Vagina (tissue), 2 donors: Measurements from ENCODE around the gene SGCA. TPM values are rescaled to one million over a fixed set of nuclear protein-coding genes. Genes with fewer than 3 reads are reported as not detected.

ENCODE experiments used
- DNase-seq, 2 donors: peaks; one replicate each; pipeline ENCODE4 v3.0.0-alpha.2; 2017; ENCODE audit errors: extremely low spot score in 2 of 2
- H3K27ac ChIP-seq: fragments of 200-600 bp; sonication (generic); one replicate; pipeline ENCODE4 v1.5.1; 2019
- H3K27me3 ChIP-seq: fragments of 200-600 bp; sonication (generic); one replicate; pipeline ENCODE4 v1.5.1; 2019
- H3K36me3 ChIP-seq, 2 donors: fragments of 200-600 bp; sonication (generic); one replicate each; pipeline ENCODE4 v1.5.1; 2017 to 2019
- H3K4me1 ChIP-seq: fragments of 200-600 bp; sonication (generic); one replicate; pipeline ENCODE4 v1.5.1; 2019
- H3K4me3 ChIP-seq, 2 donors: fragments of 200-600 bp; sonication (generic); 1 replicate in 1 of 2; 2 replicates in 1 of 2; pipeline ENCODE4 v1.5.1; 2016 to 2019
- H3K9me3 ChIP-seq: fragments of 200-600 bp; sonication (generic); one replicate; pipeline ENCODE4 v1.5.1; 2019
- POLR2A ChIP-seq, 2 donors: fragments of 450-650 bp; IDR thresholded peaks; one replicate each; pipeline ENCODE4 v1.6.1; 2017; ENCODE audit warnings: antibody characterized with exemption in 2 of 2, mild to moderate bottlenecking in 2 of 2, moderate library complexity in 2 of 2
- POLR2AphosphoS5 ChIP-seq, 2 donors: sonication (generic); formaldehyde crosslinking; IDR thresholded peaks; one replicate each; pipeline ENCODE4 v1.9.0; 2017; ENCODE audit warnings: antibody characterized with exemption in 2 of 2, mild to moderate bottlenecking in 2 of 2, low read depth in 1 of 2; ENCODE audit not compliant: insufficient read depth in 1 of 2
- intact Hi-C: fragments of 100-400 bp; cut with DNase I; formaldehyde crosslinking; loops from one replicate; pipeline ENCODE4 v1.15.1; 2023
- total RNA-seq: library from RNA; depleted of rRNA; stranded (reverse); fragments of >200 nt; gene quantifications from one replicate; pipeline ENCODE4 v1.2.3, GENCODE V29; 2016
- TF ChIP-seq, protein P1 (sequence below), 3 experiments: fragments of 450-650 bp in 2 of 3; fragments of 200-600 bp in 1 of 3; sonication (generic) in 1 of 3; IDR thresholded peaks; one replicate each; pipeline ENCODE4 v1.5.1; 2017 to 2019; ENCODE audit warnings: antibody characterized with exemption in 3 of 3, mild to moderate bottlenecking in 2 of 3, moderate library complexity in 2 of 3

SGCA gene
- total RNA-seq, 1 donor from 2014 or later = 2.2 TPM

DNA sequence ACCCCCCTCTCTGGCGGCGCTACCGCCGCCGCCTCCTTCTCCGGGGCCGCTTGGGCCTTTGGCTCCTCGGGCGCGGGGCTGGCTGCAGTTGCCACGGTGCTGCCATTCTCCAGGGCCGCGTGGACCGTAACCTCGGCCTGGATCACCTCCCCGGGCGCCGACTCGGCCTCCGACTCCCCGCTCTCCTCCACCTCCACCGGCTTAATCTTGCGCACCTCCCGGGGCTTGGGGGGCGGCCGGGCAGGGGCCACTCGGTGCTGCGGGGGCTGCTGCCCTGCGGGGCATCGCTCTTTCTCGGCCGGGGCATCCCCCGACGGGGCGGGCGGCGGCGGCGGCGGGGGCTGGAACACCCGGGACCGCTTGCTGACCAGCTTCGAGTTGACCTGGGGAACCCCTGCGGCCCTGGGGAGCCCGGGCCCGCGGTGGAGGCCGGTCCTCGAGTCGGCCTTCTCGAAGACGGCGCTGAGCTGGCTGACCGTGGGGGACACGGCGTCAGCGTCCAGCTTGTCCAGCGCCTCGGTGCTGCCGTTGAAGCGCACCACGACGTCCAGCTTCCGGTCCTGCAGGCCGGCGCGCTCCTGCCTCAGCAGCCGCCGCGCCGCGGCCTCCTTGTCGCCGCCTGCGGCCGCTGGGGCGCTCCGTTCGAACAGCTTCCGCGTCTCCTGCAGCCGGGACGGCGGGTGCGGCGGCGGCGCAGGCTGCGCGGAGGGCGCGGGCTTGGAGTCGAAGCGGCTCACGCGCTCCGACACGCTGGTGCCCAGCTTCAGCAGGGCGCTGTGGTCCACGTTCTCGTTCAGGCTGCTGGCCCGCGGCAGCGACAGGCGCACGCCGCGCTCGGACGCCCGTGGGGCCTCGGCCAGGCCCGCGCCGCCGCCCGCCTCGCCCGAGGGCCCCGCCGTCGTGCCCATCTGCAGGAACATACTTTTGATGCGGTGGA, 16.1 kb upstream of the SGCA start:
- no peak for DNase-seq
- intact Hi-C loops = no loop called here

DNA sequence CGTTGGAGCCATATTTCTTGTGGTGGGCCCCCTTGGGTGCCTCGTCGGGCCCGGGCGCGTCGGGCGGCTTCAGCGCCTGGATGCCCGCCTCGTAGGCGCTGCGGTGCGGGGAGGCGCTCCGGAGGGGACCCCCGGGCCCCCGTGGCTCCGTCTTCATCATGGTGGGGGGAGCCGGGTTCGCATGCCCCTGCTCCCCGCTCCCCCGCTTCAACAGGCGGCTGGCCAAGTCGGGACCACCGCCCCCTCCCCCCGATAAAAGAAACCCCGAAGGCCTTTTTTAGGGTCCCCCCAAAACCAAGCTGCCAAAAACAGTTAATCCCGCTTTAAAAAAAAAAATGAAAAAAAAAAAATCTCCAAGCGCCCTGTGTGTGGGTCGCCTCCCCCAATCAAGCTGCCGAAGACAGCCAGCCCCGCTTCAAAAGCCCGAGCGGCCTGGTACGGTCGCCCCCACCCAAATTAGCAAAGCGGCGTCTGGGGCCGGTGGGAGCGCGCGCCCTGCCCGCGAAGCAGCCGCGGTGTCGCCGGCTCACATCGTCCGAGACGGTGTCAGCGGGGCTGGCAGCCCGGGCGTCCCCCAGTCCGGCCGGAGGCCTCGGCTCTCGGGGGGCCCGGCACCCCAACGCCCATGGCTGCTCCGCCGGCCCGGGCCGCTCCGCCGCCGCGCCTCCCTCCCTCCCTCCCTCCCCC, 15.3 kb upstream of the SGCA start, which contains the start of gene PPP1R9B:
TSS of gene PPP1R9B (minus strand) at position 324 of the 687 bp plus-strand sequence. CDS start at position 160, 164 bp downstream.
- Histone ChIP-seq H3K4me3 (peak within 1 kb of the TSS; percentile 70 to 87), H3K27ac (peak within 1 kb of the TSS; percentile 81), H3K27me3 (no peaks in the 10 kb centered on the region), H3K9me3 (no peaks in the 10 kb centered on the region), H3K4me1 (peaks cover 67% of the 10 kb centered on the region), H3K36me3 (no peaks in the 10 kb centered on the region)
- no peak for TF ChIP-seq POLR2A (IDR thresholded peaks at IDR 0.05)
- intact Hi-C loops = no loop called here
- DNase-seq = no peak

More for the DNA sequence above, 16.1 kb upstream of the SGCA start:
- H3K9me3 ChIP-seq = no peaks in the 10 kb centered on the region
- H3K4me1 ChIP-seq = peaks cover 75% of the 10 kb centered on the region
- no peak for TF ChIP-seq POLR2A (IDR thresholded peaks at IDR 0.05)
- TF ChIP-seq POLR2AphosphoS5 (IDR thresholded peaks at IDR 0.05; ENCODE audit: insufficient read depth in 1 of 2, low read depth in 1 of 2) = no peak
- TF ChIP-seq, protein P1, sequence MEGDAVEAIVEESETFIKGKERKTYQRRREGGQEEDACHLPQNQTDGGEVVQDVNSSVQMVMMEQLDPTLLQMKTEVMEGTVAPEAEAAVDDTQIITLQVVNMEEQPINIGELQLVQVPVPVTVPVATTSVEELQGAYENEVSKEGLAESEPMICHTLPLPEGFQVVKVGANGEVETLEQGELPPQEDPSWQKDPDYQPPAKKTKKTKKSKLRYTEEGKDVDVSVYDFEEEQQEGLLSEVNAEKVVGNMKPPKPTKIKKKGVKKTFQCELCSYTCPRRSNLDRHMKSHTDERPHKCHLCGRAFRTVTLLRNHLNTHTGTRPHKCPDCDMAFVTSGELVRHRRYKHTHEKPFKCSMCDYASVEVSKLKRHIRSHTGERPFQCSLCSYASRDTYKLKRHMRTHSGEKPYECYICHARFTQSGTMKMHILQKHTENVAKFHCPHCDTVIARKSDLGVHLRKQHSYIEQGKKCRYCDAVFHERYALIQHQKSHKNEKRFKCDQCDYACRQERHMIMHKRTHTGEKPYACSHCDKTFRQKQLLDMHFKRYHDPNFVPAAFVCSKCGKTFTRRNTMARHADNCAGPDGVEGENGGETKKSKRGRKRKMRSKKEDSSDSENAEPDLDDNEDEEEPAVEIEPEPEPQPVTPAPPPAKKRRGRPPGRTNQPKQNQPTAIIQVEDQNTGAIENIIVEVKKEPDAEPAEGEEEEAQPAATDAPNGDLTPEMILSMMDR (IDR thresholded peaks at IDR 0.05) = no peak
- peak overlapping the region; percentile 70 to 87 for H3K4me3 ChIP-seq
- peaks cover 0 to 6% of the 10 kb centered on the region in 2 donors for H3K36me3 ChIP-seq
- peak overlapping the region; percentile 81 for H3K27ac ChIP-seq
- H3K27me3 ChIP-seq = no peaks in the 10 kb centered on the region

DNA sequence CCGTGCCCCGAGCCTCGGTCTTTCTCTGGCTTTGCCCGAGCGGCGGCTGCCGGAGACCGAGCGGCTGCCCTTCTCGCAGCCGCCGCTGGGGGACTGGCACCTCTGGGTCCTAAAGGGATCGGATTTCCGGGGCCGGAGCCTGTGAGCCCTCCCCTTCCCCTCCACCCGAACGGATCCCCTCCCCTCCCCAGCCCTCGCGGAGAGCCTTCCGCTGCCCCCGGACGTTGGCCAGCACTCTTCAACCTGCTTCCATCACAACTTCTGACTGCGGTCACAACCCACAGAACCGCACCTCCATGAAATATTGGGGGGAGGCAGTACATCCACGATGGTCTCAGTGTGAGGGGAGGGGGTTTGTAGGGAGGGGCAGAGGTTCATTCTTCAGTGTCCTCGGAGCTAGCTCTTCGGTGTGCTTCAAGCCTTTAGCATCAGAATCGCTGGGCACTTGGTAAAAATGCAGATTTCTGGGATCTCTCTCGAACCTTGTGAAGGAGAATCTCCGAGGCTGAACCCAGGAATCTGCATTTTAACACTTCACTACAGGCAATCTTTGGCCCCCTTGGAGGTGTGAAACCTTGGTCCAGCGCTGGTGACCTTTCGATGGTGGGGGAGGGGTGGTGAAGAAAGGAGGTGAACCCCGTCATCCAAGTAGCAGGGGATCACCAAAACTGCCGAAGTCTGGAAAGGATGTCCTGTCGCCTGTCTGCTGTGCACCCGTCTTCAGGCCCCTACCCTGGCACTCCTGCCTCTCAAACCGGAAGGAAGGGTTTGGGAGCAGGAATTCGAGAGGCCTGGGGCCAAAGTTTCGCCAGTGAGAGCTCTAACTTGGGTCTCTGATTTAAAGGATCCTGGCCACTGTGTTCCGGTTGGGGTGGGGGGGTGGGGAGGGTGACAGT, 14.5 kb upstream of the SGCA start:
- DNase-seq = no peak
- Histone ChIP-seq H3K27ac (peak overlapping the region; percentile 81), H3K36me3 (no peaks in the 10 kb centered on the region), H3K4me3 (peak overlapping the region; percentile 70 to 87), H3K4me1 (peaks cover 59% of the 10 kb centered on the region), H3K27me3 (no peaks in the 10 kb centered on the region), H3K9me3 (no peaks in the 10 kb centered on the region)
- intact Hi-C loops = no loop called here
- TF ChIP-seq, protein P1 (IDR thresholded peaks at IDR 0.05) = peak in 2 of 3 experiments; percentile 37 to 47
- TF ChIP-seq POLR2A (IDR thresholded peaks at IDR 0.05) (peak in 1 of 2 donors; percentile 63), POLR2AphosphoS5 (IDR thresholded peaks at IDR 0.05; ENCODE audit: insufficient read depth in 1 of 2, low read depth in 1 of 2) (peak in 1 of 2 donors; percentile 79)

DNA sequence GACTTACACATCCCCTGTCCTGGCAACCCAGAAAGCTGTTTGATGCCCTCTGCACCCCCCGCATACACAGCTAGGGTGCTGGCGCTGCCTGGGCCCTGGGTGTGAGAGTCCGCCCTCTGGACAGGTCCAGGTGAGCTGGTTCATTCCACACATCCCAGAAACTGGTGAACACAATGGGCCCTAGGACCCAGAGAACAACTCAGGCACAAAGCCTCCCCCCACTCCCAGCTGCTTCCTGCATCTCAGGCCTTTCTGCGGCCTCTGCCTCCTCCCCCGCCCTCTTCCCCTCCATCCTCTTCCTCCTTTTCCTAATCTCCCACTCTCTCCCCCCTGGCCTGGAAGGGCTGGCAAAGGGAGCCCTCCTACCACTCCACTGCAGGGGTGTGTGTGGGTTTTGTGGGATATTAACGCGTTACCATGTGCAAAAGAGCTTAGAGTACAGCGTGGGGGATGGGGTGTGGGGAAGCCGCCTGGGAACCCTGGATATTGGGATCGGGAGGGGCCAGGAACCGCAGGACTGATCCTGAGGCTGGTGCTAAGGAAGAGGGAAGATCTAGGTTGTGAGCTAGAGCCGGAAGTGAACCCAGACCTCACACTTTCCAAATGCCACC, 13.8 kb upstream of the SGCA start:
- peak in 1 of 2 donors; percentile 95 for DNase-seq
- peak overlapping the region; percentile 70 to 87 for H3K4me3 ChIP-seq
- no peaks in the 10 kb centered on the region for H3K36me3 ChIP-seq
- H3K9me3 ChIP-seq = no peaks in the 10 kb centered on the region
- intact Hi-C loops = no loop called here
- peaks cover 52% of the 10 kb centered on the region for H3K4me1 ChIP-seq
- TF ChIP-seq POLR2A (IDR thresholded peaks at IDR 0.05) = no peak
- TF ChIP-seq, protein P1 (IDR thresholded peaks at IDR 0.05) = peak in 1 of 3 experiments; percentile 2
- TF ChIP-seq POLR2AphosphoS5 (IDR thresholded peaks at IDR 0.05; ENCODE audit: insufficient read depth in 1 of 2, low read depth in 1 of 2) = peak; percentile 63 to 69
- H3K27me3 ChIP-seq = no peaks in the 10 kb centered on the region
- peak overlapping the region; percentile 81 for H3K27ac ChIP-seq
